SK-N-MC (cell line): Measurements from ENCODE around the gene SDK1.

Experiments
- EZH2 ChIP-seq: fragments of 200-600 bp; sonication (generic); IDR thresholded peaks from one replicate; pipeline ENCODE4 v1.6.1; 2017; ENCODE audit warnings: antibody characterized with exemption
- POLR2AphosphoS5 ChIP-seq: IDR thresholded peaks from 2 replicates; pipeline ENCODE4 v1.6.1; 2012; ENCODE audit warnings: mild to moderate bottlenecking, low read depth, low read length, borderline replicate concordance

GRCh38 chr7:3867863-3868262 lies 566.8 kb downstream of the SDK1 start:
- TF ChIP-seq EZH2 (no peak), POLR2AphosphoS5 (no peak)
